DND-41 (cell line): Measurements from ENCODE around the gene IGFL1.

Source experiments
- ATAC-seq: fragments of 200-7000 bp; cut with Tn5 transposase; 3 replicates; pipeline ENCODE4 v1.9.1; 2021; ENCODE audit warnings: low read depth; ENCODE audit not compliant: insufficient read depth
- DNase-seq: peaks from one replicate; pipeline ENCODE4 v3.0.0-alpha.2; 2020
- H2AFZ ChIP-seq: 2 replicates; pipeline ENCODE4 v1.6.0; 2012; ENCODE audit warnings: low read depth, low read length
- H3K27ac ChIP-seq: 2 replicates; pipeline ENCODE4 v1.5.1; 2012; ENCODE audit warnings: low read length, inconsistent platforms
- H3K27me3 ChIP-seq: fragments of 200-600 bp; sonication (generic); 2 replicates; pipeline ENCODE4 v1.6.0; 2012; ENCODE audit warnings: low read length, mild to moderate bottlenecking, inconsistent platforms; ENCODE audit not compliant: insufficient read depth, poor library complexity
- H3K36me3 ChIP-seq: 2 replicates; pipeline ENCODE4 v1.5.1; 2012; ENCODE audit warnings: low read length, inconsistent platforms; ENCODE audit not compliant: insufficient read depth
- H3K4me1 ChIP-seq: 2 replicates; pipeline ENCODE4 v1.5.1; 2012; ENCODE audit warnings: mild to moderate bottlenecking, low read length; ENCODE audit not compliant: insufficient read depth
- H3K4me2 ChIP-seq: 2 replicates; pipeline ENCODE4 v1.6.0; 2012; ENCODE audit warnings: mild to moderate bottlenecking, moderate library complexity, low read length, inconsistent platforms; ENCODE audit not compliant: insufficient read depth
- H3K4me3 ChIP-seq, 2 experiments: fragments of 200-600 bp in 1 of 2; shearing (Covaris generic) in 1 of 2; 2 replicates each; pipeline ENCODE4 v1.5.1; 2012 to 2016; ENCODE audit warnings: inconsistent platforms in 2 of 2, low read length in 2 of 2, mild to moderate bottlenecking in 2 of 2, low read depth in 1 of 2, moderate library complexity in 1 of 2
- H3K79me2 ChIP-seq: 2 replicates; pipeline ENCODE4 v1.6.0; 2012; ENCODE audit warnings: low read length, inconsistent platforms; ENCODE audit not compliant: insufficient read depth
- H3K9ac ChIP-seq: 2 replicates; pipeline ENCODE4 v1.6.0; 2012; ENCODE audit warnings: low read depth, mild to moderate bottlenecking, inconsistent platforms, low read length, moderate library complexity
- H3K9me3 ChIP-seq: 2 replicates; pipeline ENCODE4 v1.5.1; 2012; ENCODE audit warnings: low read length, moderate library complexity, mild to moderate bottlenecking, inconsistent platforms; ENCODE audit not compliant: insufficient read depth, severe bottlenecking
- H4K20me1 ChIP-seq: 2 replicates; pipeline ENCODE4 v1.6.0; 2012; ENCODE audit warnings: low read length; ENCODE audit not compliant: insufficient read depth
- EZH2 ChIP-seq: IDR thresholded peaks from 3 replicates; pipeline ENCODE4 v1.6.1; 2012; ENCODE audit warnings: borderline replicate concordance, low read depth, mild to moderate bottlenecking, moderate library complexity, low read length, inconsistent platforms; ENCODE audit not compliant: severe bottlenecking
- TF ChIP-seq, protein P1 (sequence below): IDR thresholded peaks from 2 replicates; pipeline ENCODE4 v1.5.1; 2012; ENCODE audit warnings: borderline replicate concordance, low read length, moderate library complexity, mild to moderate bottlenecking; ENCODE audit not compliant: poor library complexity, severe bottlenecking; ENCODE audit errors: extremely low read depth

Gene IGFL1

DNA sequence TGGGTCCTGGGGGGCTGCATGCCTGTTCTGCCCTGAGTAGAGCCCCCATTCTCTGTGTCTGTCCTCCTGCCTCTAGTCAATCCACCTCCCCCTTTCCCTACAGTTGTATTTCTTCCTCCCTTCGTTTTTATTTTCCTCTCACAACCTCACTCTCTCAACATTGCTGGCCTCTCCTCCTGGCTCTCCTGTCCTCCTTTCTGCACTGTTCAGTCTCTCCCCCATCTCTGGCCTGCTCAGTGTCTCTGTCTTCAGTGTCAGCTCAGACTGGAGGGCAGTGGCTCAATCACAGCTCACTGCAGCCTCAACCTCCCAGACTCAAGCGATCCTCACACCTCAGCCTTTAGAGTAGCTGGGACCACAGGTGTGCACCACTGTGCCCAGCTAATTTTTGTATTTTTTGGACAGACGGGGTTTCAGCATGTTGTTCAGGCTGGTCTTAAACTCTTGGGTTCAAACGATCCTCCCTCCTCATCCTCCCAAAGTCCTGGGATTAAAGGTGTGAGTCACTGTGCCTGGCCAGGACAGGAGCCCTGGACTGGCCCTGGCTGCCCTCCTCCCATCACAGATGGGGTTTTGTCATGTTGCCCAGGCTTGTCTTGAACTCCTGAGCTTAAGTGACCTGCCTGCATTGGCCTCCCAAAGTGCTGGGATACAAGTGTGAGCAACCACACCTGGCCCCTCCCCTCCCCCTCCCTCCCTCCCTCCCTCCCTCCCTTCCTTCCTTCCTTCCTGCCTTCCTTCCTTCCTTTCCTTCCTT lies 32.0 kb upstream of the IGFL1 start:
- Histone ChIP-seq H4K20me1 (no peaks in the 10 kb centered on the region), H3K27ac (no peak overlapping the region), H3K4me2 (no peak overlapping the region), H3K9me3 (no peaks in the 10 kb centered on the region), H3K9ac (no peak overlapping the region), H3K27me3 (peaks cover 12% of the 10 kb centered on the region), H3K4me3 (no peak overlapping the region), H3K36me3 (no peaks in the 10 kb centered on the region), H3K4me1 (no peaks in the 10 kb centered on the region), H3K79me2 (no peaks in the 10 kb centered on the region), H2AFZ (no peak overlapping the region)
- ATAC-seq, result no peak
- no peak for DNase-seq
- TF ChIP-seq, protein P1, sequence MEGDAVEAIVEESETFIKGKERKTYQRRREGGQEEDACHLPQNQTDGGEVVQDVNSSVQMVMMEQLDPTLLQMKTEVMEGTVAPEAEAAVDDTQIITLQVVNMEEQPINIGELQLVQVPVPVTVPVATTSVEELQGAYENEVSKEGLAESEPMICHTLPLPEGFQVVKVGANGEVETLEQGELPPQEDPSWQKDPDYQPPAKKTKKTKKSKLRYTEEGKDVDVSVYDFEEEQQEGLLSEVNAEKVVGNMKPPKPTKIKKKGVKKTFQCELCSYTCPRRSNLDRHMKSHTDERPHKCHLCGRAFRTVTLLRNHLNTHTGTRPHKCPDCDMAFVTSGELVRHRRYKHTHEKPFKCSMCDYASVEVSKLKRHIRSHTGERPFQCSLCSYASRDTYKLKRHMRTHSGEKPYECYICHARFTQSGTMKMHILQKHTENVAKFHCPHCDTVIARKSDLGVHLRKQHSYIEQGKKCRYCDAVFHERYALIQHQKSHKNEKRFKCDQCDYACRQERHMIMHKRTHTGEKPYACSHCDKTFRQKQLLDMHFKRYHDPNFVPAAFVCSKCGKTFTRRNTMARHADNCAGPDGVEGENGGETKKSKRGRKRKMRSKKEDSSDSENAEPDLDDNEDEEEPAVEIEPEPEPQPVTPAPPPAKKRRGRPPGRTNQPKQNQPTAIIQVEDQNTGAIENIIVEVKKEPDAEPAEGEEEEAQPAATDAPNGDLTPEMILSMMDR, result no peak
- no peak for TF ChIP-seq EZH2

GRCh38 chr19:46198756-46199155 lies 30.8 kb upstream of the IGFL1 start:
- H3K27ac ChIP-seq, result no peak overlapping the region
- DNase-seq, result no peak
- no peaks in the 10 kb centered on the region for H3K79me2 ChIP-seq
- no peaks in the 10 kb centered on the region for H3K36me3 ChIP-seq
- H4K20me1 ChIP-seq, result no peaks in the 10 kb centered on the region
- H3K4me2 ChIP-seq, result no peak overlapping the region
- no peaks in the 10 kb centered on the region for H3K4me1 ChIP-seq
- H3K9ac ChIP-seq, result no peak overlapping the region
- H3K4me3 ChIP-seq, result no peak overlapping the region
- no peak for TF ChIP-seq EZH2
- TF ChIP-seq, protein P1, result no peak
- no peaks in the 10 kb centered on the region for H3K9me3 ChIP-seq
- no peak for ATAC-seq
- no peak overlapping the region for H2AFZ ChIP-seq
- H3K27me3 ChIP-seq, result peaks cover 12% of the 10 kb centered on the region

GRCh38 chr19:46201454-46202310 lies 27.9 kb upstream of the IGFL1 start:
- ATAC-seq, result no peak
- TF ChIP-seq, protein P1, result no peak
- no peak for TF ChIP-seq EZH2
- Histone ChIP-seq H3K79me2 (no peaks in the 10 kb centered on the region), H3K36me3 (no peaks in the 10 kb centered on the region), H3K27me3 (peaks cover 6% of the 10 kb centered on the region), H3K4me1 (no peaks in the 10 kb centered on the region), H3K4me2 (no peak overlapping the region), H3K27ac (no peak overlapping the region), H2AFZ (no peak overlapping the region), H3K4me3 (no peak overlapping the region), H3K9me3 (no peaks in the 10 kb centered on the region), H4K20me1 (0 out of 2 replicates have a peak, but pooled peaks cover 3% of the 10 kb centered on the region), H3K9ac (no peak overlapping the region)
- no peak for DNase-seq
